NCI-H774 (cell line): ENCODE data around the gene SYT7.

Experiments used
- DNase-seq: peaks from one replicate; lab custom pipeline; 2025; lab: John Stamatoyannopoulos, UW

The SYT7 gene

GRCh38 chr11:61585115-61585514, 4.2 kb upstream of the SYT7 start:
- no peak for DNase-seq

GRCh38 chr11:61581931-61582330, 1.1 kb upstream of the SYT7 start:
- DNase-seq = no peak

GRCh38 chr11:61580271-61580888, 496 bp downstream of the SYT7 start:
- DNase-seq = no peak

GRCh38 chr11:61579676-61580270, 1.1 kb downstream of the SYT7 start:
- DNase-seq = no peak

GRCh38 chr11:61578819-61579675, 1.8 kb downstream of the SYT7 start:
- no peak for DNase-seq

GRCh38 chr11:61577383-61578118, 3.3 kb downstream of the SYT7 start:
- no peak for DNase-seq

- DNase-seq = no peak
Measured at GRCh38 chr11:61575886-61576861, 4.7 kb downstream of the SYT7 start.

GRCh38 chr11:61574611-61575010, 6.3 kb downstream of the SYT7 start:
- no peak for DNase-seq

- DNase-seq = no peak
Measured at GRCh38 chr11:61572913-61573312, 8.0 kb downstream of the SYT7 start.

GRCh38 chr11:61571869-61572268, 9.0 kb downstream of the SYT7 start:
- DNase-seq = no peak

GRCh38 chr11:61571337-61571736, 9.5 kb downstream of the SYT7 start:
- no peak for DNase-seq

GRCh38 chr11:61569701-61570100, 11.2 kb downstream of the SYT7 start:
- no peak for DNase-seq

- DNase-seq = no peak
Measured at GRCh38 chr11:61569018-61569417, 11.9 kb downstream of the SYT7 start.

- DNase-seq = no peak
Measured at GRCh38 chr11:61567286-61568061, 13.4 kb downstream of the SYT7 start.

GRCh38 chr11:61564936-61565696, 15.8 kb downstream of the SYT7 start:
- DNase-seq = no peak

GRCh38 chr11:61560751-61561150, 20.1 kb downstream of the SYT7 start:
- no peak for DNase-seq

- no peak for DNase-seq
Measured at GRCh38 chr11:61556621-61557020, 24.3 kb downstream of the SYT7 start.

GRCh38 chr11:61555978-61556377, 24.9 kb downstream of the SYT7 start:
- no peak for DNase-seq

- DNase-seq = no peak
Measured at GRCh38 chr11:61555051-61555969, 25.6 kb downstream of the SYT7 start.
